Measurements from ENCODE around the gene PPP1R3A.

Gene PPP1R3A

DNA sequence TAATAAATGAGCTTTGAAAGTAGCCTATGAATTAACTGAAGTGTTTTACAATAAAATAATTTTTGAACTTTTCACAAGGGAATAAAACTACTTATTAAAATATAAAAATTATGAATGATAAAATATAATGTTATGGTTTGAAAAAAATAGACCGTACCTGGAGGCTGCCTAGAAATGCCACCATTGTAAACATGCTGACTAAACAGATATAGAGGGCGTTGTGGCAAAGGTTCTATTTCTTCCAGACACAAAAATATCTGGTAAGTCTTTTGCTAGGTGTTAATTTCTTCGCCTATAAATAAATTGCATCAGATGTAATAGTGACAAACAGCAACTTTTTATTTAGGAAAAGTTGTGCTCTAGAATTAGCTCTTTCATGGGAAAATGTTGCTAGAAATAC lies 11.2 kb downstream of the PPP1R3A start:
- TF ChIP-seq, protein P1, sequence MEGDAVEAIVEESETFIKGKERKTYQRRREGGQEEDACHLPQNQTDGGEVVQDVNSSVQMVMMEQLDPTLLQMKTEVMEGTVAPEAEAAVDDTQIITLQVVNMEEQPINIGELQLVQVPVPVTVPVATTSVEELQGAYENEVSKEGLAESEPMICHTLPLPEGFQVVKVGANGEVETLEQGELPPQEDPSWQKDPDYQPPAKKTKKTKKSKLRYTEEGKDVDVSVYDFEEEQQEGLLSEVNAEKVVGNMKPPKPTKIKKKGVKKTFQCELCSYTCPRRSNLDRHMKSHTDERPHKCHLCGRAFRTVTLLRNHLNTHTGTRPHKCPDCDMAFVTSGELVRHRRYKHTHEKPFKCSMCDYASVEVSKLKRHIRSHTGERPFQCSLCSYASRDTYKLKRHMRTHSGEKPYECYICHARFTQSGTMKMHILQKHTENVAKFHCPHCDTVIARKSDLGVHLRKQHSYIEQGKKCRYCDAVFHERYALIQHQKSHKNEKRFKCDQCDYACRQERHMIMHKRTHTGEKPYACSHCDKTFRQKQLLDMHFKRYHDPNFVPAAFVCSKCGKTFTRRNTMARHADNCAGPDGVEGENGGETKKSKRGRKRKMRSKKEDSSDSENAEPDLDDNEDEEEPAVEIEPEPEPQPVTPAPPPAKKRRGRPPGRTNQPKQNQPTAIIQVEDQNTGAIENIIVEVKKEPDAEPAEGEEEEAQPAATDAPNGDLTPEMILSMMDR (IDR thresholded peaks at IDR 0.05) = no peak
- Histone ChIP-seq H2AFZ (no peak overlapping the region), H3K36me3 (ENCODE audit: control insufficient read depth, insufficient read depth, low read length) (no peaks in the 10 kb centered on the region), H3K27ac (no peak overlapping the region), H3K4me3 (ENCODE audit: low read depth, low read length) (no peak overlapping the region), H3K9ac (no peak overlapping the region), H3K4me2 (ENCODE audit: low read length) (no peak overlapping the region), H3K9me3 (ENCODE audit: control insufficient read depth, low read length) (no peaks in the 10 kb centered on the region), H3K79me2 (no peaks in the 10 kb centered on the region), H3K27me3 (ENCODE audit: control insufficient read depth, insufficient read depth, low read length) (no peaks in the 10 kb centered on the region), H3K4me1 (no peaks in the 10 kb centered on the region)

DNA sequence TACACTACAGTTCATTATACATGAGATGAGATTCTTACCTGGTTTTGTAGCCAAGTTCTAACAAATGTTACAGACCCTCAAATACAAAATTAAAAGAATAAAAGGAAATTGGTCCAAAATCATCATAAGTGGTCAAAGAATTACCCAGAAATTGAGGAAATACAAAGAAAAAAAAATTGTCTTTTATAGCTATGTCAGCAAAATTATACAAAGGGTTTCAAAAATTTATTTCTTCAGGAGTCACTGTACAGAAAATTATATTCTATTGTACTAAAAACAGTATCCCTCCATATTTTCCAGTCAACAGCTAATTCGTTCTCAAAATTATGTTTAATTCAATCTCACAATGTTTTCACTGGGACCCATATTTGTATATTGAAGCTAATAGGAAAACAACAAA lies 14.3 kb downstream of the PPP1R3A start:
- H2AFZ ChIP-seq = no peak overlapping the region
- H3K4me2 ChIP-seq (ENCODE audit: low read length) = no peak overlapping the region
- no peaks in the 10 kb centered on the region for H3K36me3 ChIP-seq (ENCODE audit: control insufficient read depth, insufficient read depth, low read length)
- no peaks in the 10 kb centered on the region for H3K9me3 ChIP-seq (ENCODE audit: control insufficient read depth, low read length)
- H3K27me3 ChIP-seq (ENCODE audit: control insufficient read depth, insufficient read depth, low read length) = no peaks in the 10 kb centered on the region
- TF ChIP-seq, protein P1 (IDR thresholded peaks at IDR 0.05) = no peak
- H3K4me1 ChIP-seq = no peaks in the 10 kb centered on the region
- no peak overlapping the region for H3K27ac ChIP-seq
- no peak overlapping the region for H3K9ac ChIP-seq
- no peaks in the 10 kb centered on the region for H3K79me2 ChIP-seq
- H3K4me3 ChIP-seq (ENCODE audit: low read depth, low read length) = no peak overlapping the region

GRCh38 chr7:113892818-113893217 lies 26.0 kb downstream of the PPP1R3A start:
- Histone ChIP-seq H2AFZ (no peak overlapping the region), H3K27ac (no peak overlapping the region)

DNA sequence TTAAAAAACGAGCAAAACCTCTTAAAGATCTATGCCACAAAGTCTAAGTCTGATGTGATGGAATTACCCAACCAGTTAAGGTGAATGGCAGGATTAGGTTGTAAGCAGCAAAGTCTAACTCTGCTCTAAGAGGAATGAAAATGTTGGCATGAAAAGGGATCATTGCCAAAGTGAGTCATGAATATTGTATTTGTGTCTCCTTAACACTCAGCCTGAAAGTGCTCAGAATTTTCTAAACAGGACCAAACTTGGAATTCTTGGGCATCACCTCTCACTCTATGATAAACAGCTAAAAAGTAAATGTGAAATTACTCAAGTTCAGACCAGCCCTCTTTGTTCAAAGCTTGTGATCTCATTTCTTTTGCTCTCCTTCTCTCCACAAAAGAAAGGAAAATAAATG lies 27.0 kb downstream of the PPP1R3A start:
- H3K4me3 ChIP-seq (ENCODE audit: low read depth, low read length) = no peak overlapping the region
- H3K9me3 ChIP-seq (ENCODE audit: control insufficient read depth, low read length) = no peaks in the 10 kb centered on the region
- no peak overlapping the region for H2AFZ ChIP-seq
- no peaks in the 10 kb centered on the region for H3K79me2 ChIP-seq
- H3K9ac ChIP-seq = no peak overlapping the region
- TF ChIP-seq, protein P1 (IDR thresholded peaks at IDR 0.05) = no peak
- H3K4me2 ChIP-seq (ENCODE audit: low read length) = no peak overlapping the region
- H3K27me3 ChIP-seq (ENCODE audit: control insufficient read depth, insufficient read depth, low read length) = no peaks in the 10 kb centered on the region
- H3K4me1 ChIP-seq = no peaks in the 10 kb centered on the region
- no peak overlapping the region for H3K27ac ChIP-seq
- no peaks in the 10 kb centered on the region for H3K36me3 ChIP-seq (ENCODE audit: control insufficient read depth, insufficient read depth, low read length)

More at GRCh38 chr7:113892818-113893217, 26.0 kb downstream of the PPP1R3A start:
- Histone ChIP-seq H3K79me2 (no peaks in the 10 kb centered on the region), H3K9me3 (ENCODE audit: control insufficient read depth, low read length) (no peaks in the 10 kb centered on the region), H3K9ac (no peak overlapping the region), H3K36me3 (ENCODE audit: control insufficient read depth, insufficient read depth, low read length) (no peaks in the 10 kb centered on the region), H3K4me3 (ENCODE audit: low read depth, low read length) (no peak overlapping the region), H3K27me3 (ENCODE audit: control insufficient read depth, insufficient read depth, low read length) (no peaks in the 10 kb centered on the region), H3K4me2 (ENCODE audit: low read length) (no peak overlapping the region), H3K4me1 (no peaks in the 10 kb centered on the region)
- TF ChIP-seq, protein P1 (IDR thresholded peaks at IDR 0.05) = no peak

DNA sequence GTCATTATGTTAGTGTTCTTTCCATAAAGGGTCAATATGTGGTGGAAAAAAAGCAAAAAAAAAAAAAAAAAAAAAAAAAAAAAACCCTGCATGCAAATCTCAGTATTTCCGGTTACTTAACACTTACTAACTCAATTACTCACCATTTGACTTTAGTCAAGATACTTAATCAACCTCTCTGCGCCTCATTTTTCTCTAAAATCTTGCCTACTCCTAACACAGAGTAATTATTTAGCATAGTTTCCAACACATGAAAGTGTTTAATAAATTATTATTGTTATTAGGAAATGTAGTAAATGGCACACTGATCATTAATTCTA lies 27.8 kb downstream of the PPP1R3A start:
- Histone ChIP-seq H3K9ac (no peak overlapping the region), H3K4me1 (no peaks in the 10 kb centered on the region), H3K4me3 (ENCODE audit: low read depth, low read length) (no peak overlapping the region), H3K27ac (no peak overlapping the region), H3K36me3 (ENCODE audit: control insufficient read depth, insufficient read depth, low read length) (no peaks in the 10 kb centered on the region), H3K4me2 (ENCODE audit: low read length) (no peak overlapping the region), H2AFZ (no peak overlapping the region), H3K79me2 (no peaks in the 10 kb centered on the region), H3K9me3 (ENCODE audit: control insufficient read depth, low read length) (no peaks in the 10 kb centered on the region), H3K27me3 (ENCODE audit: control insufficient read depth, insufficient read depth, low read length) (no peaks in the 10 kb centered on the region)
- TF ChIP-seq, protein P1 (IDR thresholded peaks at IDR 0.05) = no peak

All from parathyroid adenoma (tissue), 2 donors.